A549 (cell line): ENCODE data around the gene CATSPERE. TPM values are rescaled to one million over a fixed set of nuclear protein-coding genes. Genes with fewer than 3 reads are reported as not detected.

Experiments
- ATAC-seq, 2 experiments: fragments of 200-7000 bp in 1 of 2; fragments of >200 bp in 1 of 2; cut with Nextera tagmentation in 1 of 2; cut with Tn5 transposase in 1 of 2; 3 replicates each; pipeline versions ENCODE4 v1.8.0 to v1.9.1; 2018 to 2020; ENCODE audit warnings: mild to moderate bottlenecking in 1 of 2, moderate library complexity in 1 of 2
- CTCF ChIA-PET: fragments of 300-600 bp; sonication (Branson Sonifier 250); formaldehyde crosslinking; extraction: SDS; loops from one replicate; lab custom pipeline; 2021; ENCODE audit warnings: antibody characterized with exemption, inconsistent platforms; lab: Yijun Ruan, JAX
- POLR2A ChIA-PET: fragments of 350-600 bp; formaldehyde crosslinking; extraction: SDS; loops from one replicate; lab custom pipeline; 2021; ENCODE audit warnings: antibody characterized with exemption, inconsistent platforms; lab: Yijun Ruan, JAX
- DNase-seq, 2 experiments: peaks; one replicate each; pipeline versions ENCODE4 v3.0.0 to v3.0.0-alpha.2; 2011 to 2016; ENCODE audit warnings: low read depth in 1 of 2, low spot score in 1 of 2
- FAIRE-seq: peaks from 2 replicates; lab custom pipeline; 2011; peaks lifted over from hg19 to GRCh38; lab: Jason Lieb, UNC
- H3K27ac ChIP-seq, 2 experiments: fragments of >200 bp; sonication (Bioruptor Twin); formaldehyde crosslinking; 3 replicates each; pipeline ENCODE4 v1.5.1; 2016 to 2017
- H3K4me1 ChIP-seq: fragments of >200 bp; sonication (Bioruptor Twin); formaldehyde crosslinking; 3 replicates; pipeline ENCODE4 v1.6.1; 2016
- H3K4me2 ChIP-seq: fragments of >200 bp; sonication (Bioruptor Twin); formaldehyde crosslinking; 3 replicates; pipeline ENCODE4 v1.6.1; 2016
- H3K4me3 ChIP-seq: fragments of >200 bp; sonication (Bioruptor Twin); formaldehyde crosslinking; 3 replicates; pipeline ENCODE4 v1.5.1; 2016
- H3K9me3 ChIP-seq: fragments of >200 bp; sonication (Bioruptor Twin); formaldehyde crosslinking; 3 replicates; pipeline ENCODE4 v1.6.1; 2016
- BHLHE40 ChIP-seq: IDR thresholded peaks from 2 replicates; pipeline ENCODE4 v1.6.1; 2012; ENCODE audit warnings: low read depth, low read length, inconsistent platforms
- CBX8 ChIP-seq: fragments of 200-600 bp; sonication (generic); IDR thresholded peaks from 2 replicates; pipeline ENCODE4 v1.6.1; 2016
- CEBPB ChIP-seq, 2 experiments: fragments of >200 bp in 1 of 2; sonication (Bioruptor Twin) in 1 of 2; formaldehyde crosslinking in 1 of 2; IDR thresholded peaks; 2 replicates each; pipeline ENCODE4 v1.6.1; 2012 to 2016
- EHMT2 ChIP-seq: fragments of 200-600 bp; sonication (generic); IDR thresholded peaks from 2 replicates; pipeline ENCODE4 v1.6.1; 2016; ENCODE audit warnings: antibody characterized with exemption, low read depth, mild to moderate bottlenecking, moderate library complexity
- ESRRA ChIP-seq: fragments of 150-350 bp; IDR thresholded peaks from 2 replicates; pipeline ENCODE4 v1.6.1; 2014; ENCODE audit warnings: mild to moderate bottlenecking, low read length, borderline replicate concordance
- FOSB ChIP-seq: fragments of 250-450 bp; sonication (Bioruptor Pico); IDR thresholded peaks from 2 replicates; pipeline ENCODE4 v1.5.0; 2020; ENCODE audit warnings: mild to moderate bottlenecking, moderate library complexity
- HOXA7 ChIP-seq: fragments of 250-450 bp; sonication (Bioruptor Pico); IDR thresholded peaks from 2 replicates; pipeline ENCODE4 v1.5.0; 2020; ENCODE audit warnings: mild to moderate bottlenecking, moderate library complexity
- JUNB ChIP-seq: fragments of >200 bp; sonication (Bioruptor Twin); formaldehyde crosslinking; IDR thresholded peaks from 2 replicates; pipeline ENCODE4 v1.6.1; 2016
- KDM5A ChIP-seq: fragments of 200-600 bp; sonication (generic); IDR thresholded peaks from 2 replicates; pipeline ENCODE4 v1.6.1; 2016; ENCODE audit warnings: antibody characterized with exemption, mild to moderate bottlenecking
- MAX ChIP-seq: IDR thresholded peaks from 2 replicates; pipeline ENCODE4 v1.6.1; 2012
- MYC ChIP-seq: IDR thresholded peaks from 2 replicates; pipeline ENCODE4 v1.6.1; 2012; ENCODE audit warnings: mild to moderate bottlenecking, inconsistent platforms, low read length, improper control_type of control experiment, borderline replicate concordance
- NR3C1 ChIP-seq: fragments of >200 bp; sonication (Bioruptor Twin); formaldehyde crosslinking; IDR thresholded peaks from 3 replicates; pipeline ENCODE4 v1.6.1; 2017
- PBX3 ChIP-seq: IDR thresholded peaks from 2 replicates; pipeline ENCODE4 v1.6.1; 2012
- PHF8 ChIP-seq: fragments of 200-600 bp; sonication (generic); IDR thresholded peaks from 2 replicates; pipeline ENCODE4 v1.6.1; 2016; ENCODE audit warnings: low read depth, mild to moderate bottlenecking, antibody characterized with exemption, moderate library complexity, borderline replicate concordance
- POLR2A ChIP-seq: IDR thresholded peaks from 2 replicates; pipeline ENCODE4 v1.6.1; 2012; ENCODE audit warnings: mild to moderate bottlenecking, low read length
- POLR2AphosphoS2 ChIP-seq: conservative IDR thresholded peaks from 2 replicates; pipeline ENCODE4 v1.6.1; 2012; ENCODE audit warnings: low read length, improper control_type of control experiment, inconsistent platforms
- RAD21 ChIP-seq, 2 experiments: fragments of >200 bp in 1 of 2; sonication (Bioruptor Twin) in 1 of 2; formaldehyde crosslinking in 1 of 2; IDR thresholded peaks in 1 of 2; conservative IDR thresholded peaks in 1 of 2; 2 replicates in 1 of 2; 3 replicates in 1 of 2; pipeline ENCODE4 v1.6.1; 2012 to 2018; ENCODE audit warnings: inconsistent platforms in 1 of 2
- REST ChIP-seq: fragments of 200-600 bp; sonication (generic); IDR thresholded peaks from 2 replicates; pipeline ENCODE4 v1.6.1; 2016; ENCODE audit warnings: antibody characterized with exemption, mild to moderate bottlenecking, moderate library complexity
- RNF2 ChIP-seq: fragments of 200-600 bp; sonication (generic); IDR thresholded peaks from 2 replicates; pipeline ENCODE4 v1.6.1; 2016; ENCODE audit warnings: low read depth, mild to moderate bottlenecking, antibody characterized with exemption, moderate library complexity, borderline replicate concordance
- SMC3 ChIP-seq: fragments of >200 bp; sonication (Bioruptor Twin); formaldehyde crosslinking; IDR thresholded peaks from 3 replicates; pipeline ENCODE4 v1.6.1; 2018; ENCODE audit warnings: inconsistent platforms
- TFCP2L1 ChIP-seq: fragments of 250-450 bp; sonication (Bioruptor Pico); IDR thresholded peaks from 2 replicates; pipeline ENCODE4 v1.5.0; 2021; ENCODE audit warnings: mild to moderate bottlenecking
- TP53 ChIP-seq: fragments of 250-450 bp; sonication (Bioruptor Pico); IDR thresholded peaks from 2 replicates; pipeline ENCODE4 v1.5.0; 2021; ENCODE audit warnings: mild to moderate bottlenecking, moderate library complexity
- ZSCAN20 ChIP-seq: fragments of 250-450 bp; sonication (Bioruptor Pico); IDR thresholded peaks from 2 replicates; pipeline ENCODE4 v1.8.0; 2022; ENCODE audit warnings: mild to moderate bottlenecking, moderate library complexity
- WGBS: methylation state at CpG from one replicate; pipeline ENCODE4 v1.1.6; 2017; ENCODE audit errors: missing lambda C conversion rate; 5-methylcytosine and 5-hydroxymethylcytosine counted together
- polyA plus RNA-seq, 4 experiments: library from polyadenylated mRNA; depleted of rRNA in 3 of 4; stranded (reverse); fragments of >200 nt; fragmentation: RNase III in 1 of 4; extraction: RNeasy Plus Mini Kit Qiagen cat#74134 plus additional on column Dnase treatment in 1 of 4; gene quantifications; 2 replicates in 3 of 4; 3 replicates in 1 of 4; pipeline ENCODE4 v1.2.3, GENCODE V29; 2011 to 2017
- TF ChIP-seq, protein P1 (sequence below): IDR thresholded peaks from 2 replicates; pipeline ENCODE4 v1.6.1; 2012; ENCODE audit warnings: low read depth, borderline replicate concordance

CATSPERE gene
- polyA plus RNA-seq, 2 of the 4 experiments (the other 2 are of a cell fraction), result 0.25 to 0.43 TPM

DNA sequence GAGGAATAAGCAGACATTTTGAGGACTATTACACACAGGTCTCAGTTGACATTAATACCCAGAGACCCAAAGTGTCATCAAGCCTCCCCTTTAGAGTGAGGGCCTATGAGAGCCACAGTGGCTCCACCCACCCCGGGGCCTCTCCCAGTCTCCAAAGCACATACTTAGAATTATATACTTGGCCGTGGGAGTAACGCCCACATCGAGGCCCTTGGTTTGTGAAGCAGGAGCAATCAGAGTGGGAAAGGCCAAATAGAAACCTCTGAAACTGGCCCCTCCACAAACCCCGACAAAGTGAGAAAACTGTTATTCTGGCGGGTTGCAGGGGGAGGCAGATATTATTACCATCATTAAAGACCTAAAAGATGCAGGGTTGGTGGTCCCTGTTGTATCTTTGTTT is 184.8 kb downstream of the CATSPERE start:
- WGBS, result 43% methylated on average over 6 of the region's 6 CpGs
- TF ChIP-seq, protein P1, sequence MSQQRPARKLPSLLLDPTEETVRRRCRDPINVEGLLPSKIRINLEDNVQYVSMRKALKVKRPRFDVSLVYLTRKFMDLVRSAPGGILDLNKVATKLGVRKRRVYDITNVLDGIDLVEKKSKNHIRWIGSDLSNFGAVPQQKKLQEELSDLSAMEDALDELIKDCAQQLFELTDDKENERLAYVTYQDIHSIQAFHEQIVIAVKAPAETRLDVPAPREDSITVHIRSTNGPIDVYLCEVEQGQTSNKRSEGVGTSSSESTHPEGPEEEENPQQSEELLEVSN, result no peak
- TF ChIP-seq MYC (no peak), NR3C1 (no peak), ESRRA (no peak), REST (no peak), SMC3 (no peak), BHLHE40 (no peak), ZSCAN20 (CRISPR knock-in tag) (no peak), JUNB (no peak), MAX (no peak), RNF2 (no peak), CEBPB (IDR thresholded peaks at IDR 0.05) (no peak), EHMT2 (no peak), TP53 (no peak), FOSB (CRISPR knock-in tag) (no peak), PHF8 (no peak), RAD21 (conservative IDR thresholded peaks at IDR 0.05 in 1 of 2, IDR thresholded peaks at IDR 0.05 in 1 of 2) (no peak), KDM5A (no peak), CBX8 (no peak), HOXA7 (CRISPR knock-in tag) (no peak)
- H3K27ac ChIP-seq, result no peak overlapping the region
- FAIRE-seq, result no peak
- ATAC-seq, result no peak
- ChIA-PET POLR2A (no interaction called here), CTCF (interaction anchor here (3.1 kb wide), 1 partner anchor 42 kb away, joined by 12 read pairs; no protein-coding TSS in a partner anchor)
- no peaks in the 10 kb centered on the region for H3K4me1 ChIP-seq
- H3K4me3 ChIP-seq, result no peak overlapping the region
- H3K4me2 ChIP-seq, result no peak overlapping the region
- DNase-seq, result no peak
- H3K9me3 ChIP-seq, result no peaks in the 10 kb centered on the region

DNA sequence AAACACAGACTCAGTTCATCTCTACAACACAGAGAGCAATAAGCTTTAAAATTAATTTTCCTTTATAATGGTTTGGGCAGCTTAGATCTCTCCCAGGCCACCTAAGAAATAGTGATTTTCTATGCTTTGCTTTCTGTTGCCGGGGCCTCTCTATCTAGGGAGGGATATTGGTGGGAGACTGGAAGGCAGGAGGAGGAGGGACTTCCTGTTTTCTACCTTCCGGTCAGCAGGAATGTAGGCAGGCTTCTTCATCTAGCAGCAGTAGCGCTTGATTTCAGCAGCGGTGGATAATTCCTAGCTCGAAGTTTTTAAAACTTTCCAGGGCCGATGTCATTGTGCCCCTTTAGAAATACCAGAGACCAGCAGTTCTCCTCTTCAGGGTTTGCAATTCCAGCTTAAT is 186.7 kb downstream of the CATSPERE start:
- Histone ChIP-seq H3K4me2 (no peak overlapping the region), H3K9me3 (no peaks in the 10 kb centered on the region), H3K27ac (no peak overlapping the region), H3K4me1 (peaks cover 3% of the 10 kb centered on the region; the same call in 1 of the 3 replicates), H3K4me3 (no peak overlapping the region)
- no peak for TF ChIP-seq POLR2AphosphoS2
- no peak for TF ChIP-seq PHF8
- TF ChIP-seq PBX3, result no peak
- TF ChIP-seq TFCP2L1 (CRISPR knock-in tag), result no peak
- no peak for TF ChIP-seq ESRRA
- TF ChIP-seq MAX, result no peak
- TF ChIP-seq POLR2A, result no peak
- TF ChIP-seq BHLHE40, result no peak
- TF ChIP-seq HOXA7 (CRISPR knock-in tag), result no peak
- TF ChIP-seq EHMT2, result no peak
- FAIRE-seq (no peak), ATAC-seq (no peak), DNase-seq (no peak)
- ChIA-PET CTCF (interaction anchor here (0.5 to 3.1 kb wide), 3 partner anchors 10 to 142 kb away, joined by 3 to 12 read pairs (median 5); no protein-coding TSS in a partner anchor), POLR2A (no interaction called here)
- 81% methylated on average over 6 of the region's 6 CpGs for WGBS
